Measurements from ENCODE around the gene DHRS7B.
"Not testable (repeated sequence)": the region's sequence is repeated elsewhere in the genome, so short reads cannot be mapped to it uniquely, and the experiment has no call there.

DHRS7B gene

GRCh38 chr17:21184570-21184969, 57.8 kb downstream of the DHRS7B start:
- no peak for DNase-seq

GRCh38 chr17:21185061-21185460, 58.3 kb downstream of the DHRS7B start:
- no peak for DNase-seq

GRCh38 chr17:21186399-21187187, 59.8 kb downstream of the DHRS7B start:
- no peak for DNase-seq

GRCh38 chr17:21189361-21189760, 62.6 kb downstream of the DHRS7B start:
- no peak for DNase-seq

- no peak for DNase-seq
These were observed 63.3 kb downstream of the DHRS7B start for GRCh38 chr17:21190078-21190477.

- DNase-seq: no peak
These were observed 64.9 kb downstream of the DHRS7B start for GRCh38 chr17:21191698-21192097.

GRCh38 chr17:21192414-21192813, 65.7 kb downstream of the DHRS7B start:
- DNase-seq: not testable (repeated sequence)

GRCh38 chr17:21193031-21193430, 66.3 kb downstream of the DHRS7B start:
- DNase-seq: no peak

- no peak for DNase-seq
These were observed 67.5 kb downstream of the DHRS7B start for GRCh38 chr17:21194226-21194625.

- DNase-seq: no peak
These were observed 67.9 kb downstream of the DHRS7B start for GRCh38 chr17:21194703-21195102.

GRCh38 chr17:21196126-21196525, 69.4 kb downstream of the DHRS7B start:
- no peak for DNase-seq

- no peak for DNase-seq
These were observed 71.6 kb downstream of the DHRS7B start for GRCh38 chr17:21198411-21198810.

- DNase-seq: no peak
These were observed 72.5 kb downstream of the DHRS7B start for GRCh38 chr17:21199311-21199710.

- no peak for DNase-seq
These were observed 73.1 kb downstream of the DHRS7B start for GRCh38 chr17:21199856-21200255.

GRCh38 chr17:21200590-21201297, 74.0 kb downstream of the DHRS7B start:
- no peak for DNase-seq

GRCh38 chr17:21201298-21201595, 74.5 kb downstream of the DHRS7B start:
- no peak for DNase-seq

- no peak for DNase-seq
These were observed 75.1 kb downstream of the DHRS7B start for GRCh38 chr17:21201874-21202273.

GRCh38 chr17:21202512-21202911, 75.7 kb downstream of the DHRS7B start:
- no peak for DNase-seq

GRCh38 chr17:21204935-21205334, 78.2 kb downstream of the DHRS7B start:
- DNase-seq: no peak

GRCh38 chr17:21208352-21208751, 81.6 kb downstream of the DHRS7B start:
- no peak for DNase-seq

GRCh38 chr17:21209511-21210175, 82.9 kb downstream of the DHRS7B start:
- DNase-seq: no peak

- no peak for DNase-seq
These were observed 83.8 kb downstream of the DHRS7B start for GRCh38 chr17:21210411-21211076.

- DNase-seq: no peak
These were observed 85.2 kb downstream of the DHRS7B start for GRCh38 chr17:21211825-21212479.
